GF-D8 (cell line): ENCODE measurements around the gene MEGF11.

Source experiments
- DNase-seq: peaks from one replicate; lab custom pipeline; 2025; lab: John Stamatoyannopoulos, UW

MEGF11 gene

DNA sequence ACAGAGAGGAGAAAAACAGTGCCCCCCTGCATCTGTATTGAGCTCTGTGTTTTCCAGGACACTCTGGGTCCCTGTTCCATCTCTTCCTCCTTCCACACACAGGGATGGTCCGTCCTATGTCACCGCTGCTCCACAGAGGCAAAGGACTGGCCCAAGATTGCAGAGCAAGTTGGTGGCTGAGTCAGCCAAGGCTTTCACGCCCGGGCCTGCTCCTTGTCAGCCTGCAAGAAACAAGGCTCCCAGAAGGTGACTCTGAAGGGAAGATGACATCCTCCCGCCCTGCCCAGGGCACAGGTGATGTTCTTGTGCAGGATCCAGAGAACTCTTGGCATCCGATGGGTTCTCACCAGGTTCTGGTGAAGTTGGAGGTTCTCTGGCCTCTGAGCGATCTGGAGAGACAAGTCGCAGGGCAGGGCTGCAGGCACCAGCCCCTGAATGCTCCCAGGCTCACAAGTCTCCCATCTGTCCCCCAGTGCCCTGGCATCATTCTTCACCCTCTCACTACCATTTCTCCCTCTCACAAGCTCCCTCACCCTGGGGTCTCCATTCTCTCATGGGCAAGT, 138.6 kb downstream of the MEGF11 start:
- no peak for DNase-seq

DNA sequence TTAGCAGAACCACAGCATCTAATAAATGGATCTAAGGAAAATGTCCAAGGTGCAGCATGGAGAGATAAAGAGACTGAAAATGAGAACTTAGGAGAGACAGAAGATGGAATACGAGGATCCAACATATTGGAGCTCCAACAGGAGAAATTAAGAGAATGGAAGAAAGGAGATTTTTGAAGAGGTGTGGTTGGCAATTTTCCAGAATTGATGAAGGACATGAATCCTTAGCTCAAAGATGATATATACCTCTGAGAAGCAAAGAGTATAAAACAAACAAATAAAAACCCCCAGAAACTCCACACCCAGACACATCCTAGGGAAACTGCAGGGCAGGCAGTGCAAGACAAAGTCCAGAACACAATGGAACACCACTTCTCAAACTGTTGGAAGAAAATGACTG, 141.2 kb downstream of the MEGF11 start:
- DNase-seq, result no peak

DNA sequence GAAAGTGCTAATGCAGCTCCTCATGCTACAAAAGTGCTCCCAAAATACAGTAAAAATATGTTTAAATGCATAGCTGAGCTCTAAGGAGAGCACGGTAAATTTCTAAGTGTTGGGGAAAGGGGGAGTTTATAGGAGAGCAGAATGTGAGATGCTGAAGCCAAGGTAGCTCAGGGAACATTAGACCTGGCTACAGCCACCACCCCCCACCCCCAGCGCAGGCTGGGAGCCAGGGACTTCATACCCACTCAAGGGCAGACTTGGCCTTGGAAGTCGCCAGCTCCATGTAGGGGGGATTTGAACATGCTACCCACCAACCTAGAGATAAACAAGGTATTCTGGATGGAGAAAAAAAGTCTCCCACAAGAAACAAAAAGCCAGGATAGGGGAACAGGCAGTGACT, 142.2 kb downstream of the MEGF11 start:
- DNase-seq, result no peak

DNA sequence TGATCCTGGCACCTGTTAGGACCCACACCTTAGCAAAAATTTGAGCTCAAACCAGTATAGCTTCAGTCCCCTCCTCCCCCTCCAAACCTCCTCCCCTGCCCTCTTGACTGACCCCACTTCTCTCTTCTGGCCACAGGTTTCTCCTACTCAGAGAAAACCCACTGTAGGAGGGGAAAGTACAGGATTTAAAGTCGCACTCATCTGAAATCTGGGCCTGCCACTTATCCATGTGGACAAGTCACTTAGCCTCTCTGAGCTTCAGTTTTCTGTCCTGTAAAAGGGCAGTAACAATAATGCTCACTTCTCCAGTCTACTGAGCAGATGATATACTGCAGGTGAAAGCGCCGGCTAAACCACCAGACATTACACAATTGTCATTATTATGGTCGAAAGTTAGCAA, 142.7 kb downstream of the MEGF11 start:
- DNase-seq, result no peak

DNA sequence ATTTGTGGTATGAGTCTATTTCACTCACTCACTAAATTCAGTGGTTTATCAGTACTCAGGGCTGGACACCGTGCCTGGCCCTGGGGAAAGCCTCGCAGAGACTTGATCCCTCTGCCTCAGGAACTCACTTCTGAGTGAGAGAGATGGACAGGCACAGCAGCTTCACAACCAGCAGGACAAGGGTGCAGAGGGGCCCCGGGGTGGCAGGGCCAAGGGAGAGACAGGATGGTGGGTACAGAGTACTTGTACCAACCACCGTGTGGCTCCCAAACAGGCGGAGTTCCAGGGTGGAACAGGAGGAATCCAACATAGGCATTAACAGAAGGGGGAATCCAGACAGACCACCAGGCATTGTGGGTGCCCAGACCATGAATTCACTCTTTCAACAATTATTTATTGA, 143.7 kb downstream of the MEGF11 start:
- DNase-seq, result no peak

DNA sequence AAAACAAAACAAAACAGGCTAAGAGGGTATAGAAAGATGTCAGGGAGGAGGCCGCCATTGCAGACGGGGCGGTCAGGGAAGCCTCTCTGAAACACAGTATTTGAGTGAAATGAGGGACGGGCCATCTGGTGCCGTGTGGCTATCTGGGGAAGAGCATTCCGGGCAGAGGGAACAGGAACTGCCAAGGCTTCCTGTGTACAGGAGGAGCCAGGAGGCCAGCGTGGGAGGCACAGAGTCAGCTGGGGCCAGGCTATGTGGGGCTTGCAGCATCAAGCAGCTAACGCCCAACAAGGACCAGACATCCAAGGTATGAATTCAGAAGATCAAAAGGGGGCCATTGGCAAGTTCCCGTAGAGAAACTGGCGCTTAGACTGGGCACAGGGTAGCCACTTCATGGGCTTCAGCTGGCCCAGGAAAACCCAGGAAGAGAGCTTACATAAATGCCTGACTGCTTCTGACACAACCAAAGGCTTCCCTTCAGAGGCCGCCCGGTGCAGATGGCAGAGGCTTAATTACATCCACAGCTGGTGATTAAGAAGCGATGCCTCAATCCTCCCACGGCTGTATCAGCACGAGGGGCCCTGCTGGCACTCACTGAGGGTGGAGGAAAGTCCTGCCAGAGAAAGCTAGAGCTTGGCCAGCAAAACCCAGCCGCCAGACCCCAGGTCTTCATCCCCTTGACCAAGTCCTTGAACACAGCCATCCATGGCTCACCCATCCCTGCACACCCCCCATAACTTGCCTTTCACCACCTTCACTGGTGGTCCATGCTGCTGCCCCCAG, 144.9 kb downstream of the MEGF11 start:
- DNase-seq, result no peak

DNA sequence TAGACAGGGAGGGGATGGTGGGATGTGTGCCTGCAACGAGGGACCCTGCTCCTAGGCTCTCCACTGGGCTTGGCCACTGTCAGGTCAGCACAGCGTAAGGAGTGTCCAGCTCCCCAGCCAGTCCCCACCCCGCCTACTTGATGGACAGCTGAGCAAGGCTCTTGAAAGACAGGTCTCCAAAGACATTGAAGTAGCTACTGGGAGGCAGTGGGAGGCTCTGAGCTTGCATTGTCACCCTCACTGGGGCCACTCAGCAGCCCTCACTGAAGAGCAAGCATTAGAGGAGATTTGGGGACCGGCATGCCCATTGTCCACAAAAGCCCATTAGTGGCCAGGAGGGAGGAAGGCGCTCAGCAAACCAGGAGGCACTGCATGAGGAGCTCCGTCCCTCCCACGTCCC, 146.5 kb downstream of the MEGF11 start:
- no peak for DNase-seq

DNA sequence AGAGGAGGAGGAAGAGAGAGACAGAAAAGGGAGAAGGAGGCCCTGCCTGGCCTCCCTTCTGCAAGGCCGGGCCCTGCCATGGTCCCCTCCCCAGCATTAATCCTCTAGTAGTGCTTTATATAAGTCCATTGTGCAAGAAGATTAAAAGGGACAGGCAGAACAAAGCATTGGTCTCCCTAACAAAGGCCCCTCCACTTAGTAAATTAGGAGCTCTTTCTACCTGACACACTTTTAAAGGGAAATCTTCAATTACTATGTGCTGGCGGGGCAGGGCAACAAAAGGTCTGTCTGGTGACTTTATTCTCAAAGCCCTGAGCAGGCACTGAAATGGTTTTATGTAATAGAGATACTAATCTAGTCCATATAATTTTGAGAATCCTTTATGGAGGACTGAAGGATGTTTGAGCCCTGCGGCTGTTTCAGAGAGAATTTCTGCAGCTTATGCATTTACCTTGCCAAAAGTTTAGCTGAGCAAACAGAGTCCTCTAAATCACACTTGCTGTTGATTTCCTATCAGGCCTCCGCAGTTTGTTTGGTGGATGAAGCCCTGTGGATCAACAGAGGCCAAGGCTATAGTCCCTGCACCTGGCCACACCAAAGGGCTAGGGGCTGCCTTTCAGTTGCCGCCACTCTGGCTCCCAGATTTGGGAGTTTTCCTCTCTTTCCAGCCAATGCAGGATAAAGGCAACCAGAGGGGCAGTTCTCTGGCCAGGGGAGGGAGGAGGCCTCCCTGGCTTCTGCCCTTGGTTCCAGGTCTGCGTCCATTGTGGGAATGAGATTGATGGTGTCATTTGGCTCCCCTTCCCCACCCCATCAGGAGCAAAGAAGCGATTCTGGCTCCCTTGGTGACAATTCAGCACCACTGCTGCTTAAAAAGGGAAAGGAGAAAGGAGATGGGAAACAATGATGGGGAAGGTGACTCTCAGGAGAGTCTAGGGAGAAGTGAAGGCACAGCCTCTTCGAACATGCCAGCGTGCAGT, 148.0 kb downstream of the MEGF11 start:
- no peak for DNase-seq

DNA sequence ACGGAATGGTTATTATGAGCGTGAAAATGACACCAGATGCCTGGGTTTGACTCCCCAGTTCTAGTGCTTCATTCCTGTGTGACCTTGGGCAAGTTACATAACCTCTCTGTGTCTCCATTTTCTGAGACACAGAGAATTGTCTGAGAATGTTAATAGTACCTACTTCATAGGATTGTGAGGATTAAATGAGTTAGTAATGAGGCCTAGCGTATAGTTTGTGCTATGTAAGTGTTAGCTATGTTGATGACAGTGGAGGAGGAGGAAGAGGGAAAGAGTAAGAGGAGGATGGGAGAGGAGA, 150.3 kb downstream of the MEGF11 start:
- DNase-seq, result no peak

DNA sequence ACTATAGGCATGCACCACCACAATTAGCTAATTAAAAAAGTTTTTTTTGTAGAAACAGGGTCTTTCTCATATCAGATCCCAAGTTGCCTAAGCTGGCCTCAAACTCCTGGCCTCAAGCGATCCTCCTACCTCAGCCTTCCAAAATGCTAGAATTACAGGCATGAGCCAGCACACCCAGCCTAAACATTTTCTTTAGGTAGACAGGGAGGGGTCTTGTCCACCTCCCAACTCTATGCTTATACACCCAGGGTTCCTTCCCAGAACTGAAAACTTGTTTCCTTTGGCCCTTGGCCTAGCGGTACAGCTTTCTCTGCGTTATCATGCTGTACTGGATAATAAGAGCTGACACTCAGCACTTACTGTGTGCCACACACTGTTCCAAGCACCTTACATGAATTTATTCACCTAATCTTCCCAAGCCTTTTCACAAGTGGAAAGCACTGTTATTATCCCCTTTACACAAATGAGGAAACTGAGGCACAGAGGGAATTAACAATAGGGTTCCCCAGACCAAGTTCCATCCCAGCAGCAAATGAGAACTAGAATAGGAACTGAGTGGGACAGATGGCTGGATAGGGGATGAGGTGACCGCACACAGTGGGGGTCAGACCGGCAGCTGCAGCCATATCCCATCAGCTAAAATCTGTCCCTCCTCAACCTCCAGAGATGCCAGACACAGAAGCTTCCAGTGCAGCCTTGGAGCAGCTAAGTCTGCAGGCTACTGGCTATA, 150.8 kb downstream of the MEGF11 start:
- DNase-seq, result no peak

DNA sequence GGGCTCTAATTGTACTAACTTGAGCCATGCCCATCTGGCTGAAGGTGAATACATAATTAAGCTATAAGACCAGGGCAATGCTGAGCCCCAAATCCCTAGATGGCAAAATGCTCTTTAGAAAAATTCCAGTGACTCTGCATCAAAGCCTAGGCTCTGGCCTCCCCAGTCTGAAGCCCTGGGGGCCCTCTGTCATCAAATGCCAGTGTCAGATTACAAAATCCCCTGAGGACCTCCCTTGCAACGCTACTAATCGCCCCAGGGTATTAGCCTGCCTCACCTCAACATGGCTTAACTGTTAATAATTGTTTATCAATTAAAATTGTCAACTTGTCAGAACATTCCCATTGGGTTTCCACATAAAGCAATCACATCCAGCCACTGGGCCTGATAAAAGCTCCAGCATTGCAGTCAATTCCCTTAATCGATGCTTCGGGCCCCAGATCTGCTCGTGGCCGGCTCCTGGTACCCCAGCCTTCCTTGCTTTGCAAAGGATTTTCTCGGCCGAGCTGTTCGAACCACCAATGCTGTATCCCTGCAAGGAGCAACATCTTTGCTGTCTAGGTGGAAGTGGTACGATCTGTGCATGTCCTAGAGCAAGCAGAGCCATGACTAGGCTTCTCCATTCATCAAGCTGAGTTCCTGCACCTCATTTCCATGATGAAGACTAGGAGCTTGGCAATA, 151.7 kb downstream of the MEGF11 start:
- DNase-seq, result no peak

DNA sequence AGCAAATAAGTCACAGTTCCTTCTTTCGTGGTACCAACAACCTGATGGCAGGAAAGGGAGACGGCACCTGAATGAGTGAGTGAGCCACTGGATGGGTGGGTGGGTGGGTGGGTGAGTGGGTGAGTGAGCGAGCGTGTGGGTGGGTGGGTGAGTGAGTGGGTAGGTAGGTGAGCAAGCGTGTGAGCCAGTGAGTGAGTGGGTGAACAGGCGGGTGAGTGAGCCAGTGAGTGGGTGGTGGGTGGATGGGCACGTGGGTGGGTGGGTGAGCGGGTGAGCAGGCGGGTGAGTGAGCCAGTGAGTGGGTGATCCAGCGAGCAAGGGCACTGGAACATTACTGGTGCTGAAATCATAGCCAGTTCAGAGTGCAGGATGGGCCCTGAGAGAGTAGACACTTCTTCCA, 152.8 kb downstream of the MEGF11 start:
- DNase-seq, result no peak

DNA sequence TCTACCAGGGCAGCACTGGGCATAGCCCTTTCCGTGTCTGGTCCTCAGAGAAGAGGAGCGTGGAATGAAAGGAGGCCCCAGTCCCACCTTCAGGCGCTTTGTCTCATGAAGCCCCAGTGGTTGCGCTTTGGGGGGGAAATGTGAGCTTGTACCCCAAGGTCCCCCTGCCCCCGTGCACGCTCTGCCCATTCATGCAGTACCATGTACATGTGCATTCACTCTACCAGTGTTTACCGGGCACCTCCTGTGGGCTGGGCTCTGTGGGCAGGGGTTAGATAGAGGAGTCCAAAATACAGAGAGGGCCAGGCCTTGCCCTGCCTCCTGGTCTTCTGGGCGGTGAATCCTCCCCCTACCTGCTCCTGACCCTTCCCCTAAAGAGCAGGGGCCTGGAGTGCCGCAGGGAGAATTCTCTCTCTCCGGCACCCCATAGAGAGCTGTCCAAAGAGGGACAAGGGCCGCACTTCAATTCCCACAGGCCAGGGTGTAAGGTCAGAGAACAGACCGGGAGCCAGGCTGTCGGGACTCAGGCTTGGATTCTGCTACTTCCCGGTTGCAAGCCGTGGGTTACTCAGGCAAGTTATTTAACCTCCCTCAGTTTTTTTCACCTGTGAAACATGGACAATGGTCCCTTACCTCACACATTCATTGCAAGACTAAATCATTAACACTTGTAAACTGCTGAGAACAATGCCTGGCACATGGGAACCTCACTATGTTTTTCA, 153.4 kb downstream of the MEGF11 start:
- DNase-seq, result no peak

DNA sequence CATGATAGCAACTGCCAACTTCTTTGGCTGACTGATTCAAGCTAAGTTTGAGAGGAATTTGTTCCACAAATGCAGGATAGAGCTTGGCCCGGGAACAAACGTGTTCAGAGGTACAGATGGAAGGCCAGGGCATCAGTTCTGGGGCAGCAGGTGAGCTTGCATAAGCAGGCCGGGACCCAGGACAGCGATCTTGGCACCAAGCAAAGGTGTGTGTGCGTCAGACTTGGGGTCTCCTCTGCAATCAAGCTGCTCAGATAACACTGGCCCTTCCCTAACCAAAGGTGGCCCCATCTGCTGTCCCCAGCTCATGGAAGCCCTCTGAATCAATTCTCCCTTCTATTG, 155.6 kb downstream of the MEGF11 start:
- no peak for DNase-seq

DNA sequence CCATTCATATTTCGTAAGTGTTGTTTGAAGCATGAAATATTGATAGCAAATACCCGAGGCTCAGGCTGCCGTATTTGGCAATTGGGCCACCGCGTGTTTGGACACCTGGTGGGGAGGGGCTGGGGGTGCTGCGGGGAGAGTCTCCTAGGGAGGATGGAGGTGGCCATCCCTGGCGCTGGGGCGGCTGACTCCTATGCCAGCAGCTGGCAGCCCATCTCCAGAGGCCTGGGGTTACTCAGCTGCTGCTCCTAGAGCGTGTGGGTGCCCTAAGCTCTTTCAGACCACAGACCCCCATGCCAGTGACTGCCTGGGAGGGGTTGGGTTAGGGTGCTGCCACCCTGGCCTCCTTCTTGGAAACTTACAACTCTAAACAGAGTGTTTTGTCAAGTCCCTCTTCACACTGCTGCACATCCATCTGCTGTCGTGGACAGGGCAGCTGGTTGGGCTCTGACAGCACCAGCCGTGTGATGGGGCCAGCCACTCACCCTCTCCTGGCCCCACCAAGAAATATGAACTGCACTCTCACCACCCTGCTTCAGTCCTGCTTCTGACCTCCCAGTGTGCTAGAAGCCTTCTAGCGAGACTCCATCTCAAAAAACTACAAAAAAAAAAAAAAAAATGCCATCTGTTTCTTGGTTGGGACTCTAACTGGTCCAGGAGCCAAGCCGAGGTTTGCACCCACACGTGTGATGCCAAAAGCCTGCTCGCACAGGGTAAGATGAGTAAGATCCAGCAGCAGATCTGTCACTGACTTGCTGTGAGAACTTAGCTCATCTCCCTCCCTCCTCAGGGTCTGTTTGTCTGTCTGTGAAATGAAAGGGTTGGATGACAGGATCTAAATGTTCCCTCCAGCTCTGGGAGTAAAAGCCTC, 156.2 kb downstream of the MEGF11 start:
- DNase-seq, result no peak

DNA sequence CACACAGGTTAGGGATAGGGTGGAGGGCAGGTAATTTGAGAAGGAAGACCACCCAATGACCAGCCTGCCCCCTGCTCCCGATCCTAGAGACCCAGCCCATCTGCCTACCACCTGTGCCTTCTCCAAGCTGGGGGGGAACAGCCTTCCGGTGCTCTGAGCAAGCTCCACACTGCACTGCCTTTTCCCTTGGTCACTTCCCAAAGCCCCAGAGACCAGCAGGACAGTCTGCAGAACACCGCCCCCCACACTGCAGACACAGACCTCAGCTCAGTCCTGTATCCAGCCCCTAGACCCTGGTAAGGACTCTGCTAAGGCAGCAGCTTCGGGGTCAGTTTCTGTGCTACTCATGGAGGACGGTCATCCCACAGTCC, 156.9 kb downstream of the MEGF11 start:
- DNase-seq, result no peak

DNA sequence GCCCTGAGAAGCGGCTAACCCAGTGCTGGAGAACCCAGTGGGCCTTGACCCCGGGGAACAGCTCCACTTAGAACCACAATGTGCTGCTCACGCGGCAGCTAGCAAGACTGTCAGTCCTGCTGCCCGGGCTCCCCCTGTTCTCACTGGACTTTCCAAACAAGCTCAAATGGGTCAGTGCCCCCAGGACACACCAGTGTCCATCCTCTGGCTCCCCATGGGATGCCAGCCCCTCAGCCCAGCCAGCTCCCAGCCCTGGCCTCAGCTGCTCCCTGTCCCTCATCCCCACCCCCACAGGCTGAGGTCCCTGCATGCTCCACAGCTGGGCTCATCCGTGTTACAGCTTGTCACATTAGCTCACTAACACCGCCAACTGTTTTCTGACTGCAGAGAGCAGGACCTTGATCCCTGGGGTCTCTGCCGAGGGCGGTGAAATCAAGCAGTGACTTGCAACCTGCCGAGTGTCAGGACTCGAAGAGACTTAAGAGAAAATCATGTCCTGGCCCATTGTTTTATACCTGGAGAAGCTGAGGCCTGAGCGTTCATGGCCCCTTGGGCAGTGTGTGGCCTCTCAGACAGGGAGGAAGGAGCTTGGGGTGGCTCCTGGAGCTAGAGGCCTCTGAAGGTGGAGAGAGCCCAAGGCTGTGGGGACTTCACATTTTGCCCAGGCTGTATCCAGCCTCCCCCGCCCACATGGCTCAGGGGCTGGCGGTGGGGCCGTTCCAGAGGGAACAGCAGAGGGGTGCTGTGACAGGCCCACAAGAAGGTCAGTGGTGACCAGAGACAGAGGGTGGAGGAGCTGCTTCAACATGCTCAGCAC, 157.5 kb downstream of the MEGF11 start:
- no peak for DNase-seq

DNA sequence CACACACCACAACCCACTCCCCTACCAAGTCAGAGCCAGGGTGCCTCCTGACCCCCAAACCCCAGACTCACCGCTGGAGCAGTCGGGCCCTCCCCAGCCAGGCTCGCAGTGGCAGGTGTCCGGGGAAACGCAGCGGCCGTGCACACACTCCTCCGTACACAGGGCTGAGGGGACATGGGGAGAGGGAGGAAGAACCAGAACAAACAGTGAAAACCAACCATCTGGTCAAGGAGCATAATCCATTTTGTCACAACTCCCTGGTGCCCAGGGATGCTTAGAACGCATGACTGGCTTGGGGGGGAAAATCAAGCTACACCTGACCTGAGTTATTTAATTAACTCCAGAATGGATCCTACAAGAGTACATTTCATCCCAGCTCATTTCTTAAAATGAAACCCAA, 159.2 kb downstream of the MEGF11 start:
- no peak for DNase-seq
